ENCODE results near the gene RIT2. TPM values are rescaled to one million over a fixed set of nuclear protein-coding genes. Genes with fewer than 3 reads are reported as not detected.

RIT2 gene
- total and polyA plus RNA-seq, 4 donors: not detected

- TF ChIP-seq CTCF (IDR thresholded peaks at IDR 0.05; ENCODE audit: control extremely low read depth, extremely low read depth): no peak
- Histone ChIP-seq H3K9ac (ENCODE audit: insufficient read depth in 1 of 2, low read length in 2 of 2) (no peak overlapping the region), H3K4me1 (ENCODE audit: control insufficient read depth in 5 of 5, insufficient read depth in 5 of 5, low read length in 5 of 5) (no peaks in the 10 kb centered on the region), H3K27me3 (ENCODE audit: control insufficient read depth in 3 of 3, insufficient read depth in 3 of 3, low read length in 2 of 3) (no peaks in the 10 kb centered on the region), H3K9me3 (ENCODE audit: control insufficient read depth in 4 of 4, insufficient read depth in 3 of 4, low read length in 3 of 4) (peaks cover 0 to 3% (median 0%) of the 10 kb centered on the region in 4 donors), H3K36me3 (ENCODE audit: control insufficient read depth in 4 of 4, insufficient read depth in 4 of 4, low read length in 4 of 4) (no peaks in the 10 kb centered on the region), H3K27ac (ENCODE audit: low read depth in 1 of 2, low read length in 1 of 2) (no peak overlapping the region), H3K4me3 (no peak overlapping the region)
- 92 to 95% methylated on average over 3 of the region's 3 CpGs for WGBS, 2 donors
- no peak for ATAC-seq (ENCODE audit: insufficient read depth, low FRiP score)
- no peak for DNase-seq
Measured at GRCh38 chr18:42909095-42909494, 206.4 kb downstream of the RIT2 start.

GRCh38 chr18:42906761-42907160, 208.7 kb downstream of the RIT2 start:
- ATAC-seq (ENCODE audit: insufficient read depth, low FRiP score): no peak
- no peaks in the 10 kb centered on the region for H3K4me1 ChIP-seq (ENCODE audit: control insufficient read depth in 5 of 5, insufficient read depth in 5 of 5, low read length in 5 of 5)
- no peaks in the 10 kb centered on the region for H3K36me3 ChIP-seq (ENCODE audit: control insufficient read depth in 4 of 4, insufficient read depth in 4 of 4, low read length in 4 of 4)
- no peaks in the 10 kb centered on the region for H3K27me3 ChIP-seq (ENCODE audit: control insufficient read depth in 3 of 3, insufficient read depth in 3 of 3, low read length in 2 of 3)
- H3K4me3 ChIP-seq: no peak overlapping the region
- no peak overlapping the region for H3K9ac ChIP-seq (ENCODE audit: insufficient read depth in 1 of 2, low read length in 2 of 2)
- 72 to 83% methylated on average over 1 of the region's 1 CpG for WGBS, 2 donors
- TF ChIP-seq CTCF (IDR thresholded peaks at IDR 0.05; ENCODE audit: control extremely low read depth, extremely low read depth): no peak
- H3K27ac ChIP-seq (ENCODE audit: low read depth in 1 of 2, low read length in 1 of 2): no peak overlapping the region
- no peak for DNase-seq
- peaks cover 0 to 3% (median 0%) of the 10 kb centered on the region in 4 donors for H3K9me3 ChIP-seq (ENCODE audit: control insufficient read depth in 4 of 4, insufficient read depth in 3 of 4, low read length in 3 of 4)

DNA sequence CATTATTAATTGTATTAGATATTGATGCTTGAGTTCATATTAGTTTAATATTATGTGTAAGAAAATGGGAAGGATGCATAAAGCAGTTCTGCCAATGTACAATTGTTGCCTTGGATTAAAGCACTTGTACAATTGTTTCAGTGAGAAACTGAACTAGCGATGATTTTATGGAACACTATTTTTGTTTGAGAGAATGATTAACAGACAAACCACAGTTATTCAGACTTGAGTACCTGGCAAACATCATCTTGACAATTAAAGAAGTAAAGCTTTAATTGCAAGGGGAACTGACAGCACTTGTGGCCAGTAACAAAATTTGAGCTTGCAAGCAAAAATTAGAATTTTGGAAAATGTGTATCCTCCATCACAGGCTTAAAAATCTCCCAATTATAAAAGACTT, 214.3 kb downstream of the RIT2 start:
- ATAC-seq (ENCODE audit: insufficient read depth, low FRiP score) (no peak), DNase-seq (no peak)
- WGBS, 2 donors: 87 to 90% methylated on average over 1 of the region's 1 CpG
- Histone ChIP-seq H3K36me3 (ENCODE audit: control insufficient read depth in 4 of 4, insufficient read depth in 4 of 4, low read length in 4 of 4) (no peaks in the 10 kb centered on the region), H3K4me3 (no peak overlapping the region), H3K9ac (ENCODE audit: insufficient read depth in 1 of 2, low read length in 2 of 2) (no peak overlapping the region), H3K4me1 (ENCODE audit: control insufficient read depth in 5 of 5, insufficient read depth in 5 of 5, low read length in 5 of 5) (no peaks in the 10 kb centered on the region), H3K9me3 (ENCODE audit: control insufficient read depth in 4 of 4, insufficient read depth in 3 of 4, low read length in 3 of 4) (no peaks in the 10 kb centered on the region), H3K27ac (ENCODE audit: low read depth in 1 of 2, low read length in 1 of 2) (no peak overlapping the region), H3K27me3 (ENCODE audit: control insufficient read depth in 3 of 3, insufficient read depth in 3 of 3, low read length in 2 of 3) (peaks cover 0 to 3% (median 0%) of the 10 kb centered on the region in 3 donors)
- TF ChIP-seq CTCF (IDR thresholded peaks at IDR 0.05; ENCODE audit: control extremely low read depth, extremely low read depth): no peak

DNA sequence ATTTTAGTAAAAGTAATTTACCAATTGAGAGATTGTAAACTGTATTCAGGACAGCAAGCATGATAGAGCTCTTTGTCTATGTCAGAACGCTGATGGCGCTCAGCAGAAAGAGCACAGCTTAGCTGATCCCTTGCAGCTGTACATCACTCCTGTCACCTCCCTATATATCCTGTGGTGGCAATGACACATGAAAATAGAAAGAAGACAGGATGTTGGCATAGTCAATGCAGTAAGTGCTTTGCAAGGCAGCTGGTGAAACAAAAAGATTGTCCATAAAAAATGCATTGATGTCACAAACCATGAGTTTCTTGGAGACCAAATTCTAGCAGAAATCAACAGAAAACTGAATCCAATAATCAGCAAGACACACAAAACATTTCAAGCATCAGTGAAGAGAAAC, 221.5 kb downstream of the RIT2 start:
- ATAC-seq (ENCODE audit: insufficient read depth, low FRiP score) (no peak), DNase-seq (peak; percentile 18 to 65 (median 64))
- Histone ChIP-seq H3K27ac (ENCODE audit: low read depth in 1 of 2, low read length in 1 of 2) (no peak overlapping the region), H3K4me1 (ENCODE audit: control insufficient read depth in 5 of 5, insufficient read depth in 5 of 5, low read length in 5 of 5) (peaks cover 0 to 6% (median 0%) of the 10 kb centered on the region in 5 donors), H3K9me3 (ENCODE audit: control insufficient read depth in 4 of 4, insufficient read depth in 3 of 4, low read length in 3 of 4) (no peaks in the 10 kb centered on the region), H3K27me3 (ENCODE audit: control insufficient read depth in 3 of 3, insufficient read depth in 3 of 3, low read length in 2 of 3) (no peaks in the 10 kb centered on the region), H3K4me3 (no peak overlapping the region), H3K9ac (ENCODE audit: insufficient read depth in 1 of 2, low read length in 2 of 2) (no peak overlapping the region), H3K36me3 (ENCODE audit: control insufficient read depth in 4 of 4, insufficient read depth in 4 of 4, low read length in 4 of 4) (no peaks in the 10 kb centered on the region)
- no peak for TF ChIP-seq CTCF (IDR thresholded peaks at IDR 0.05; ENCODE audit: control extremely low read depth, extremely low read depth)
- WGBS, 2 donors: 73 to 84% methylated on average over 2 of the region's 2 CpGs

Data from lung (tissue), 12 donors.